ENCODE data around the gene WDR49. TPM values are rescaled to one million over a fixed set of nuclear protein-coding genes. Genes with fewer than 3 reads are reported as not detected.
"Not testable (repeated sequence)": the region's sequence is repeated elsewhere in the genome, so short reads cannot be mapped to it uniquely, and the experiment has no call there.

WDR49 gene
- total and polyA plus RNA-seq, 5 donors from 2014 or later: 0.79 TPM; not detected in 4

DNA sequence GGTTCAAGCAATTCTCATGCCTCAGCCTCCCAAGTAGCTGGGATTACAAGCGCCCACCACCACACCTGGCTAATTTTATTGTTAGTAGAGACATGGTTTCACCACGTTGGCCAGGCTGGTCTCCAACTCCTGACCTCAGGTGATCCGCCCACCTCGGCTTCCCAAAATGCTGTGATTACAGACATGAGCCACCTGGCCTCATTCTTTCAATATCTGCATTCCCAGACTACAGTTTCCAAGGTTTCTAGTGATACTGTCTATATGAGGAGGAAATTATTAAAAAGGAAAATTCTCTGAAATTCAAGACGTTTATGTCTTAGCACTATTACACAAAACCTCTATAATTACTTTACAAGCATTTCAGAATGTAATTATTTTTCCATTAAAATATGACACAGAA is 39.5 kb downstream of the WDR49 start:
- not testable (repeated sequence) for H3K4me3 Mint-ChIP-seq; H3K27me3 Mint-ChIP-seq; H3K27ac ChIP-seq (ENCODE audit: insufficient read depth, low read length, poor library complexity, severe bottlenecking); H3K27me3 ChIP-seq (ENCODE audit: control insufficient read depth, insufficient read depth, low read length); H3K4me3 ChIP-seq (ENCODE audit: low read depth, low read length); ATAC-seq (ENCODE audit: low read depth in 2 of 2); H3K36me3 Mint-ChIP-seq; H3K4me1 ChIP-seq (ENCODE audit: control insufficient read depth, insufficient read depth, low read length, poor library complexity, severe bottlenecking); DNase-seq; H3K27ac Mint-ChIP-seq; H3K9me3 Mint-ChIP-seq; H3K4me1 Mint-ChIP-seq; H3K9me3 ChIP-seq (ENCODE audit: control insufficient read depth in 2 of 2, low read length in 2 of 2); H3K36me3 ChIP-seq (ENCODE audit: control insufficient read depth, insufficient read depth, low read length)

DNA sequence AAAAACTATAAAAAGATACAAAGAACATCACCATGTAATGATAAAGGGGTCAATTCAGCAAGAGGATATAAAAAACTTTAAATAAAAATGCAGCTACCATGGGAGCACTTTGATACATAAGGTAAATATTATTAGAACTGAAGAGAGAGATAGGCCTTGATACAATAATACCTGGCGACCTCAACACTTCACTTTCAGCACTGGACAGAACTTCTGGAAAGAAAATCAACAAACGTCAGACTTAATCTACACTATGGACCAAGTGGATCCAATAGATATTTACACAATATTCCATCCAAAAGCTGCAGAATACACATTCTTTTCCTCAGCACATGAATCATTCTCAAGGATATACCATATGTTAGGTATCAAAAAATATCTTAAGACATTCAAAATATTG is 42.0 kb downstream of the WDR49 start:
- no peak overlapping the region for H3K27ac Mint-ChIP-seq
- no peak for ATAC-seq (ENCODE audit: low read depth in 2 of 2)
- no peaks in the 10 kb centered on the region for H3K9me3 ChIP-seq (ENCODE audit: control insufficient read depth in 2 of 2, low read length in 2 of 2)

GRCh38 chr3:167609156-167609555 is 44.6 kb downstream of the WDR49 start:
- ATAC-seq (ENCODE audit: low read depth in 2 of 2) (no peak), DNase-seq (no peak)
- Mint-ChIP-seq H3K4me1 (peaks cover 0 to 4% (median 0%) of the 10 kb centered on the region in 4 donors), H3K4me3 (no peak overlapping the region), H3K27ac (no peak overlapping the region), H3K36me3 (no peaks in the 10 kb centered on the region), H3K9me3 (peaks cover 0 to 5% (median 0%) of the 10 kb centered on the region in 7 donors), H3K27me3 (no peaks in the 10 kb centered on the region)
- H3K36me3 ChIP-seq (ENCODE audit: control insufficient read depth, insufficient read depth, low read length): no peaks in the 10 kb centered on the region
- no peaks in the 10 kb centered on the region for H3K9me3 ChIP-seq (ENCODE audit: control insufficient read depth in 2 of 2, low read length in 2 of 2)
- no peaks in the 10 kb centered on the region for H3K4me1 ChIP-seq (ENCODE audit: control insufficient read depth, insufficient read depth, low read length, poor library complexity, severe bottlenecking)
- no peaks in the 10 kb centered on the region for H3K27me3 ChIP-seq (ENCODE audit: control insufficient read depth, insufficient read depth, low read length)
- no peak overlapping the region for H3K27ac ChIP-seq (ENCODE audit: insufficient read depth, low read length, poor library complexity, severe bottlenecking)
- H3K4me3 ChIP-seq (ENCODE audit: low read depth, low read length): no peak overlapping the region

More for the DNA sequence above, 42.0 kb downstream of the WDR49 start:
- H3K4me1 Mint-ChIP-seq: peaks cover 0 to 4% (median 0%) of the 10 kb centered on the region in 4 donors
- Histone ChIP-seq H3K27ac (ENCODE audit: insufficient read depth, low read length, poor library complexity, severe bottlenecking) (no peak overlapping the region), H3K36me3 (ENCODE audit: control insufficient read depth, insufficient read depth, low read length) (no peaks in the 10 kb centered on the region), H3K27me3 (ENCODE audit: control insufficient read depth, insufficient read depth, low read length) (no peaks in the 10 kb centered on the region), H3K4me1 (ENCODE audit: control insufficient read depth, insufficient read depth, low read length, poor library complexity, severe bottlenecking) (no peaks in the 10 kb centered on the region), H3K4me3 (ENCODE audit: low read depth, low read length) (no peak overlapping the region)
- no peak for DNase-seq
- no peaks in the 10 kb centered on the region for H3K27me3 Mint-ChIP-seq
- peaks cover 0 to 5% (median 0%) of the 10 kb centered on the region in 7 donors for H3K9me3 Mint-ChIP-seq
- H3K4me3 Mint-ChIP-seq: no peak overlapping the region
- H3K36me3 Mint-ChIP-seq: no peaks in the 10 kb centered on the region

GRCh38 chr3:167606836-167607235 is 46.9 kb downstream of the WDR49 start:
- peaks cover 0 to 5% (median 0%) of the 10 kb centered on the region in 7 donors for H3K9me3 Mint-ChIP-seq
- Histone ChIP-seq H3K36me3 (ENCODE audit: control insufficient read depth, insufficient read depth, low read length) (no peaks in the 10 kb centered on the region), H3K27me3 (ENCODE audit: control insufficient read depth, insufficient read depth, low read length) (no peaks in the 10 kb centered on the region), H3K4me1 (ENCODE audit: control insufficient read depth, insufficient read depth, low read length, poor library complexity, severe bottlenecking) (no peaks in the 10 kb centered on the region), H3K9me3 (ENCODE audit: control insufficient read depth in 2 of 2, low read length in 2 of 2) (no peaks in the 10 kb centered on the region), H3K27ac (ENCODE audit: insufficient read depth, low read length, poor library complexity, severe bottlenecking) (no peak overlapping the region), H3K4me3 (ENCODE audit: low read depth, low read length) (no peak overlapping the region)
- H3K36me3 Mint-ChIP-seq: no peaks in the 10 kb centered on the region
- H3K27me3 Mint-ChIP-seq: no peaks in the 10 kb centered on the region
- H3K4me1 Mint-ChIP-seq: peaks cover 0 to 4% (median 0%) of the 10 kb centered on the region in 4 donors
- no peak for DNase-seq
- H3K4me3 Mint-ChIP-seq: no peak overlapping the region
- H3K27ac Mint-ChIP-seq: no peak overlapping the region
- no peak for ATAC-seq (ENCODE audit: low read depth in 2 of 2)

- H3K36me3 Mint-ChIP-seq: no peaks in the 10 kb centered on the region
- H3K4me1 Mint-ChIP-seq: peaks cover 0 to 4% (median 0%) of the 10 kb centered on the region in 4 donors
- H3K27me3 Mint-ChIP-seq: no peaks in the 10 kb centered on the region
- no peak overlapping the region for H3K27ac ChIP-seq (ENCODE audit: insufficient read depth, low read length, poor library complexity, severe bottlenecking)
- no peaks in the 10 kb centered on the region for H3K9me3 ChIP-seq (ENCODE audit: control insufficient read depth in 2 of 2, low read length in 2 of 2)
- ATAC-seq (ENCODE audit: low read depth in 2 of 2) (no peak), DNase-seq (no peak)
- H3K4me3 ChIP-seq (ENCODE audit: low read depth, low read length): no peak overlapping the region
- H3K4me1 ChIP-seq (ENCODE audit: control insufficient read depth, insufficient read depth, low read length, poor library complexity, severe bottlenecking): no peaks in the 10 kb centered on the region
- H3K27ac Mint-ChIP-seq: no peak overlapping the region
- H3K27me3 ChIP-seq (ENCODE audit: control insufficient read depth, insufficient read depth, low read length): no peaks in the 10 kb centered on the region
- H3K9me3 Mint-ChIP-seq: peaks cover 0 to 5% (median 0%) of the 10 kb centered on the region in 7 donors
- H3K36me3 ChIP-seq (ENCODE audit: control insufficient read depth, insufficient read depth, low read length): no peaks in the 10 kb centered on the region
- H3K4me3 Mint-ChIP-seq: no peak overlapping the region
Observed at GRCh38 chr3:167605871-167606270, 47.9 kb downstream of the WDR49 start.

GRCh38 chr3:167602041-167602440 is 51.7 kb downstream of the WDR49 start:
- DNase-seq: no peak
- no peak overlapping the region for H3K4me3 ChIP-seq (ENCODE audit: low read depth, low read length)
- H3K36me3 Mint-ChIP-seq: no peaks in the 10 kb centered on the region
- no peaks in the 10 kb centered on the region for H3K4me1 ChIP-seq (ENCODE audit: control insufficient read depth, insufficient read depth, low read length, poor library complexity, severe bottlenecking)
- H3K36me3 ChIP-seq (ENCODE audit: control insufficient read depth, insufficient read depth, low read length): no peaks in the 10 kb centered on the region
- H3K4me1 Mint-ChIP-seq: no peaks in the 10 kb centered on the region
- H3K27me3 ChIP-seq (ENCODE audit: control insufficient read depth, insufficient read depth, low read length): no peaks in the 10 kb centered on the region
- no peaks in the 10 kb centered on the region for H3K9me3 ChIP-seq (ENCODE audit: control insufficient read depth in 2 of 2, low read length in 2 of 2)
- H3K4me3 Mint-ChIP-seq: no peak overlapping the region
- no peak for ATAC-seq (ENCODE audit: low read depth in 2 of 2)
- peaks cover 0 to 3% (median 0%) of the 10 kb centered on the region in 7 donors for H3K9me3 Mint-ChIP-seq
- H3K27me3 Mint-ChIP-seq: no peaks in the 10 kb centered on the region
- H3K27ac ChIP-seq (ENCODE audit: insufficient read depth, low read length, poor library complexity, severe bottlenecking): no peak overlapping the region
- no peak overlapping the region for H3K27ac Mint-ChIP-seq

GRCh38 chr3:167587651-167588050 is 66.1 kb downstream of the WDR49 start:
- Histone ChIP-seq H3K27me3 (ENCODE audit: control insufficient read depth, insufficient read depth, low read length) (no peaks in the 10 kb centered on the region), H3K4me3 (ENCODE audit: low read depth, low read length) (no peak overlapping the region), H3K4me1 (ENCODE audit: control insufficient read depth, insufficient read depth, low read length, poor library complexity, severe bottlenecking) (no peaks in the 10 kb centered on the region), H3K27ac (ENCODE audit: insufficient read depth, low read length, poor library complexity, severe bottlenecking) (no peak overlapping the region), H3K9me3 (ENCODE audit: control insufficient read depth in 2 of 2, low read length in 2 of 2) (no peaks in the 10 kb centered on the region), H3K36me3 (ENCODE audit: control insufficient read depth, insufficient read depth, low read length) (no peaks in the 10 kb centered on the region)
- ATAC-seq (ENCODE audit: low read depth in 2 of 2) (no peak), DNase-seq (no peak)
- Mint-ChIP-seq H3K4me1 (no peaks in the 10 kb centered on the region), H3K27ac (no peak overlapping the region), H3K4me3 (no peak overlapping the region), H3K27me3 (no peaks in the 10 kb centered on the region), H3K9me3 (peaks cover 0 to 5% (median 4%) of the 10 kb centered on the region in 7 donors), H3K36me3 (no peaks in the 10 kb centered on the region)

- no peaks in the 10 kb centered on the region for H3K9me3 Mint-ChIP-seq
- H3K4me1 Mint-ChIP-seq: no peaks in the 10 kb centered on the region
- H3K27me3 Mint-ChIP-seq: no peaks in the 10 kb centered on the region
- H3K4me1 ChIP-seq (ENCODE audit: control insufficient read depth, insufficient read depth, low read length, poor library complexity, severe bottlenecking): no peaks in the 10 kb centered on the region
- H3K27ac ChIP-seq (ENCODE audit: insufficient read depth, low read length, poor library complexity, severe bottlenecking): no peak overlapping the region
- H3K36me3 ChIP-seq (ENCODE audit: control insufficient read depth, insufficient read depth, low read length): no peaks in the 10 kb centered on the region
- DNase-seq: no peak
- no peak overlapping the region for H3K4me3 ChIP-seq (ENCODE audit: low read depth, low read length)
- H3K36me3 Mint-ChIP-seq: no peaks in the 10 kb centered on the region
- H3K9me3 ChIP-seq (ENCODE audit: control insufficient read depth in 2 of 2, low read length in 2 of 2): no peaks in the 10 kb centered on the region
- ATAC-seq (ENCODE audit: low read depth in 2 of 2): no peak
- H3K27ac Mint-ChIP-seq: no peak overlapping the region
- no peak overlapping the region for H3K4me3 Mint-ChIP-seq
- H3K27me3 ChIP-seq (ENCODE audit: control insufficient read depth, insufficient read depth, low read length): no peaks in the 10 kb centered on the region
Observed at GRCh38 chr3:167575000-167575600, 78.6 kb downstream of the WDR49 start.
